GM19351 (cell line): ENCODE measurements around the gene CLASRP.

Experiments used
- ATAC-seq: cut with Tn5 transposase; IDR thresholded peaks from one replicate; pipeline ENCODE4 v1.9.1; 2021; ENCODE audit warnings: mild to moderate bottlenecking, moderate library complexity; ENCODE audit not compliant: unreplicated experiment

CLASRP gene

GRCh38 chr19:45079063-45079910 is 40.4 kb downstream of the CLASRP start, which contains the start of gene GEMIN7:
Gene GEMIN7, plus strand, starts transcription at chr19:45079260. Its CDS starts 10,855 bp downstream, at chr19:45090115.
- peak; percentile 30 for ATAC-seq

GRCh38 chr19:45079911-45080370 is 41.1 kb downstream of the CLASRP start:
- no peak for ATAC-seq

- no peak for ATAC-seq
Observed at GRCh38 chr19:45082170-45082569, 43.3 kb downstream of the CLASRP start.

DNA sequence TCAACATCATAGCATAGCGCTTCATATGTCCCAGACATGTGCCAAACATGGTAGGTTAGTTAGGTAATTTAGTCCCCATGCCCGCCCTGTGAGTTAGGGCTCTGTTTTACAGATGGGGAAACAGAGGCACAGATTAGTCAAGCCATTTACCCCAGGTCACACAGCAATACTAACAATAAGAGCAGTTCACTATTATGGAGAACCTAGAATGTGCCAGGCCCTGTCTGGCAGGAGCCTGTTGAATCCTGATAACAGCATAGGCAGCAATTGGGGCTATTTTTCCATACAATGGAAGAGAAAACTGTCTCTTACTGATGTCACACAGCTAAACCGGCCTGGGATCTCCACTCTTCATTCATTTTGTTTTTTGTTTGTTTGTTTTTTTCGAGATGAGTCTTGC is 47.6 kb downstream of the CLASRP start:
- ATAC-seq: no peak

- no peak for ATAC-seq
Observed at GRCh38 chr19:45087531-45087930, 48.7 kb downstream of the CLASRP start.

- no peak for ATAC-seq
Observed at GRCh38 chr19:45090034-45090433, 51.2 kb downstream of the CLASRP start.

GRCh38 chr19:45090606-45091005 is 51.8 kb downstream of the CLASRP start:
- no peak for ATAC-seq

GRCh38 chr19:45091031-45091923 is 52.4 kb downstream of the CLASRP start:
- peak; percentile 68 for ATAC-seq

- no peak for ATAC-seq
Observed at GRCh38 chr19:45092747-45093678, 54.2 kb downstream of the CLASRP start, which contains the start of gene PPP1R37. Gene PPP1R37, plus strand, starts transcription at chr19:45093179. Its CDS starts 147 bp downstream, at chr19:45093326.

DNA sequence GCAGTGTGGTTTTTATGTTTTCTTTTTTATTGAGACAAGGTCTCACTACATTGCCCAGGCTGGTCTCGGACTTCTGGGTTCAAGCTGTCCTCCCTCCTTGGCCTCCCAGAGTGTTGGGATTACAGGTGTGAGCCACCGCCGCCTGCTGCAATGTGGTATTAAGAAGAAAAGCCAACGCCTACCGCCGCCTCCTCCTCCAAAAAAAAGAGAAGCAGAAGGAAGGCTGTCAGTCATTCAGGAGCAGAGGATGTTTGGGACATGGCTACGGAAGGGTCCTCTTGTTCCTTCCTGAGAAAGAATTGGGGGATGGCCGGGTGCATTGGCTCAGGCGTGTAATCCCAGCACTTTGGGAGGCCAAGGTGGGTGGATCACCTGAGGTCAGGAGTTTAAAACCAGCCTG is 55.3 kb downstream of the CLASRP start:
- ATAC-seq: no peak

GRCh38 chr19:45094707-45095106 is 55.9 kb downstream of the CLASRP start:
- no peak for ATAC-seq

GRCh38 chr19:45095496-45096413 is 56.9 kb downstream of the CLASRP start:
- ATAC-seq: no peak

GRCh38 chr19:45096700-45097099 is 57.9 kb downstream of the CLASRP start:
- ATAC-seq: no peak

DNA sequence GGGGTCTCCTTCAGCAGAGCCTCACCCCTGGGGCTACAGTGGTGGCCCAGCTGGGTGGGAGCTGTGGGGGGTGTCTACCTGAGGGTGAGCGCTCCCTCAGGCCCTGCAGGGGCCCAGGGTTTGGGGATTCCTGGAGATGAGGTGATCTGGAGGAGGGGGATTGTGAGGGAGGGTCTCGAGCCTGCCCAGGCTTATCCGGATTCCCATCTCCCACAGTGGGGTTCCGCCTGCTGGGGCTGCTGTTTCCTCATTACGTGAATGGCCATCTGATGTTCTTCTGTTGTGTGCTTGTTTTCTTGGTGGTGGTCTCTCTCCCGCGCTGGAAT is 58.6 kb downstream of the CLASRP start:
- no peak for ATAC-seq

- no peak for ATAC-seq
Observed at GRCh38 chr19:45097776-45098520, 59.1 kb downstream of the CLASRP start.

DNA sequence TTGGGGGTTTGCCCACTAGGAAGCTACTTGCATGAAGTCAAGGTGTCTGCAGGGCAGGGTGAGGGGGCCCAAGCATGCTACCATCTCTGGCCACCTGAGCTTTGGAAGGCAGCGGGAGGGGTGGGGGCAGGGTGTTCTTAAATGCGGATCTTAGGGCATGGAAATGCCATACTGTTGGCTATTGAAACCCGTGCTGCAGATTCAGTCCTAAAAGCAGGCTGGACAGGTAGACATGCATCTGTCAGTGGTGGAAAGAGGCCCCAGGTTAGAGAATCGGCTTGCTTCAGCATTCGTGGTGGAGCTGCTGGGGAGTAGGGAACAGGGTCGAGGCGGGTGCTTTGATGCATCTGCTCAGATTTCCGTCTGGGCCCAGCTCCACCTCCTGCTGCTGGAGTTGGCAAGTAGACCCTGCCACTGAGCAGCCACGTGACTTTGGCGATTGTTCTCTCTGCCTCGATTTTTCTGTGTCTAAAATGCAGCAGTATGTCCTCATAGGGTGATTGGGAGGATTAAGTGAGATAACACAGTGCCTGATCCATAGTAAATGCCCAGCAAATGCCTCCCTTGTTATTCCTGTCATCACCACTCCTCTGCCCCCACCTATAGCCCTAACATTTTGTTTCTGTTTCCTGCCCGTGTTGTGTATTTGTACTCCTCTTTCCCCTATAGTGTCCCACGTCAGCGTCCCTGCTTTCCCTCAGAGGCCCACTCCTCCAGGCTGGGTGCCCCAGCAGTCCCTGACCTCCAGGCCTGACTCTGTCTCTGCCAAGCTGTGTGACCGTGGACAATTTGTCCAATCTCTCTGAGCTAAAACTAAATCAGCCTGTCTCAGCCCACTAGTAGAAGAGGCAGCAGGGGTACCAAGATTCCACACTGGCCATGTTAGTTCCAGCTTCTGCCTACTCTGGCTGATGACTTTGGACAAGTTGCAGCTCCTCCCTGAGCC is 59.9 kb downstream of the CLASRP start:
- ATAC-seq: no peak

- ATAC-seq: no peak
Observed at GRCh38 chr19:45099467-45100191, 60.8 kb downstream of the CLASRP start.
